SW 1271 (cell line): ENCODE measurements around the gene CSTF2.

Source experiments
- DNase-seq, 2 experiments: peaks; one replicate each; lab custom pipeline; 2025; lab: John Stamatoyannopoulos, UW

Gene CSTF2

GRCh38 chrX:100871594-100872560 lies 51.7 kb downstream of the CSTF2 start:
- DNase-seq = no peak

- no peak for DNase-seq
Measured at GRCh38 chrX:100874325-100874724, 54.1 kb downstream of the CSTF2 start, which contains the start of gene NOX1. TSS of gene NOX1 (minus strand) at chrX:100874359. CDS start at chrX:100874139, 220 bp downstream.

- DNase-seq = no peak
Measured at GRCh38 chrX:100880368-100880767, 60.2 kb downstream of the CSTF2 start.

GRCh38 chrX:100883654-100884053 lies 63.5 kb downstream of the CSTF2 start:
- DNase-seq = no peak
